Tibial nerve (tissue), 4 donors: Measurements from ENCODE around the gene OR4K5.
"Not testable (repeated sequence)": the region's sequence is repeated elsewhere in the genome, so short reads cannot be mapped to it uniquely, and the experiment has no call there.

Experiments
- CTCF ChIP-seq, 5 experiments: fragments of 200-600 bp in 3 of 5; fragments of 450-650 bp in 2 of 5; sonication (generic) in 3 of 5; IDR thresholded peaks; one replicate each; pipeline ENCODE4 v1.5.1; 2016 to 2019; ENCODE audit warnings: antibody characterized with exemption in 5 of 5, mild to moderate bottlenecking in 3 of 5, moderate library complexity in 2 of 5
- EP300 ChIP-seq, 2 donors: sonication (generic); formaldehyde crosslinking; IDR thresholded peaks; one replicate each; pipeline ENCODE4 v1.6.1; 2017; ENCODE audit warnings: antibody characterized with exemption in 2 of 2, mild to moderate bottlenecking in 1 of 2

GRCh38 chr14:19969735-19970134 lies 49.3 kb downstream of the OR4K5 start:
- TF ChIP-seq CTCF, EP300 (IDR thresholded peaks at IDR 0.05): not testable (repeated sequence)
